ENCODE data around the gene RAP1GAP2.
"Not testable (repeated sequence)": the region's sequence is repeated elsewhere in the genome, so short reads cannot be mapped to it uniquely, and the experiment has no call there.

Gene RAP1GAP2

DNA sequence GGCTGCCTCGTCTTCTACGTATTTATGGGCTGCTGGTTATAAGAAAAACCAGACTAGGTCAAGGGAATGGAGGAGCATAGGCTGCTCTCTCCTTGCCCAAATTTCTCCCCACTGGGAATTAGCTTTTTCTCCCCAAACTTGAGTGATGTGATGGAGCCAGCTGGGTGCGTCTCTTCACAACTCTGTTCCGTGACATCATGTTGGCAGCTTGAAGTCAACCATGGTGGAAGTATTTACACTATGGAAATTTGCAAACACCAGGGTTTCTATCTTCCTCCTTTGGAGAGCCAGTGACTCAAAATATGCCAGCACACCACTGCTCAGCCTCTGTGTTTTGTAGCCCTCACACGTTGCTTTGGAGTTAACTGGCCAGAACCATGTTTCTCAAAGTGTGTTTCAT is 189.1 kb downstream of the RAP1GAP2 start:
- in situ Hi-C loops (cut with MboI; ENCODE audit: low sequenced_read_pairs, unreplicated experiment): no loop called here
- no peak for DNase-seq (ENCODE audit: low spot score)
- TF ChIP-seq CTCF (IDR thresholded peaks at IDR 0.05; ENCODE audit: borderline replicate concordance, control extremely low read depth, extremely low read depth, insufficient read depth, missing control alignments): no peak

DNA sequence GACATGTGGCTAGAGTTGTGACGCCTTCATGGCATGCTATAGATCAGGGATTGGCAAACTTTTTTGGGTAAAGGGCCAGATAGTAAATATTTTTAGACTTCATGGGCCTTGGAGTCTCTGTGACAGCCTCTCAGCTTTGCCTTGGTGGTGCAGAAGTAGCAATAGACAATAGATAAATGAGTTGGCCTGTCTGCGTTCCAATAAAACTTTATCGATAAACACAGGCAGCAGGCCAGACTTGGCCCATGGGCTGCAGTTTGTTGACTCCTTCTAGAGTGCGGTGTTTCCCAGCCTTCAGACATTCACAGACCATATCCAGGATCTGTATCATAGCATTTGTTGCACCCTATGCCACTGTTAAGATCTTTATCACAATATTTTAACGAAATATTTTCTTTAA is 190.7 kb downstream of the RAP1GAP2 start:
- in situ Hi-C loops (cut with MboI; ENCODE audit: low sequenced_read_pairs, unreplicated experiment): no loop called here
- TF ChIP-seq CTCF (IDR thresholded peaks at IDR 0.05; ENCODE audit: borderline replicate concordance, control extremely low read depth, extremely low read depth, insufficient read depth, missing control alignments): no peak
- no peak for DNase-seq (ENCODE audit: low spot score)

DNA sequence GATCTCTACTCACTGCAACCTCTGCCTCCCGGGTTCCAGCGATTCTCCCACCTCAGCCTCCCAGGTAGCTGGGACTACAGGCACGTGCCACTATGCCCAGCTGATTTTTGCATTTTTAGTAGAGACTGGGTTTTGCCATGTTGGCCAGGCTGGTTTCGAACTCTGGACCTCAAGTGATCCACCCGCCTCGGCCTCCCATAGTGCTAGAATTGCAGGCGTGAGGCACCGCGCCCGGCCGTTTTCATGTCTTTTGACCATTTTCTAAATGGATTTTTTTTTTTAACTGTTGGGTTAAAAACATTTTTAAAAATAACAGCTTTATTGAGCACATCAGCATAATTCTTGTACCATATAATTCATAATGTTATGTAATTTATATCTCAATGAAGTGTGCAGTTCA is 193.2 kb downstream of the RAP1GAP2 start:
- in situ Hi-C loops (cut with MboI; ENCODE audit: low sequenced_read_pairs, unreplicated experiment); DNase-seq (ENCODE audit: low spot score): not testable (repeated sequence)

GRCh38 chr17:2989855-2990254 is 193.6 kb downstream of the RAP1GAP2 start:
- in situ Hi-C loops (cut with MboI; ENCODE audit: low sequenced_read_pairs, unreplicated experiment): no loop called here
- DNase-seq (ENCODE audit: low spot score): no peak
- no peak for TF ChIP-seq CTCF (IDR thresholded peaks at IDR 0.05; ENCODE audit: borderline replicate concordance, control extremely low read depth, extremely low read depth, insufficient read depth, missing control alignments)

DNA sequence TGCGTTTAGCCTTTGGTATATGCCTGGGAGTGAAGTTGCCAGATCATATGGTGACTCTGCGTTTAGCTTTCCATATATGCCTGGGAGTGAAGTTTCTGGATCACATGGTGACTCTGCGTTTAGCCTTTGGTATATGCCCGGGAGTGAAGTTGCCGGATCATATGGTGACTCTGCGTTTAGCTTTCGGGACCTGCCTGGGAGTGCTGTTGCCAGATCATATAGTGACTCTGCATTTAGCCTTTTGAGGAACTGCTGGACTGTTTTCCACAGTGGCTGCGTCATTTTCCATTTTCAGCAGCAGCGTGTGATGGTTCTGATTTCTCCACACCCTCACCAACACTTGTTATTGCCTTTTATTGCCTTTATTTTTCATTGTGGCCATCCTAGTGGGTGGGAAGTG is 194.2 kb downstream of the RAP1GAP2 start:
- in situ Hi-C loops (cut with MboI; ENCODE audit: low sequenced_read_pairs, unreplicated experiment): no loop called here
- no peak for DNase-seq (ENCODE audit: low spot score)
- no peak for TF ChIP-seq CTCF (IDR thresholded peaks at IDR 0.05; ENCODE audit: borderline replicate concordance, control extremely low read depth, extremely low read depth, insufficient read depth, missing control alignments)

- DNase-seq (ENCODE audit: low spot score); in situ Hi-C loops (cut with MboI; ENCODE audit: low sequenced_read_pairs, unreplicated experiment): not testable (repeated sequence)
Observed at GRCh38 chr17:2991396-2992180, 195.3 kb downstream of the RAP1GAP2 start.

- no peak for DNase-seq (ENCODE audit: low spot score)
- in situ Hi-C loops (cut with MboI; ENCODE audit: low sequenced_read_pairs, unreplicated experiment): no loop called here
- no peak for TF ChIP-seq CTCF (IDR thresholded peaks at IDR 0.05; ENCODE audit: borderline replicate concordance, control extremely low read depth, extremely low read depth, insufficient read depth, missing control alignments)
Observed at GRCh38 chr17:2994441-2994840, 198.2 kb downstream of the RAP1GAP2 start.

DNA sequence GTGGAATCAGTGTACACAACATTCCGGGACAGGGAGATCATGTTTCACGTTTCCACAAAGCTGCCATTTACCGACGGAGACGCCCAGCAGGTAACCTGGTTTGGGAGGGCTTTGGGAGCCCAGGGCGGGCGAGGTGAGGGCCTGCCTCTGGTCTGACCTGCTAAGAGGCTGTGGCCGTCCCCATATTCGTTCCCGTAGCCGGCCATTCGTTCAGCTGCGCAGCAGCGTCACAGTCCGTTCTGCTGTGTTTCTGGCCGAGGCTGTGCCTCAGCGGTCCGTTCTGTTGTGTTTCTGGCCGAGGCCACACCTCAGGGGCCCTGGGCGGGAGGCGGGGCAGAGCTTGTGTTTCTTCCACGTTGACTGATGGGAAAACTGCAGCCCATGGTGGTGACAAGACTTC is 199.1 kb downstream of the RAP1GAP2 start:
- TF ChIP-seq CTCF (IDR thresholded peaks at IDR 0.05; ENCODE audit: borderline replicate concordance, control extremely low read depth, extremely low read depth, insufficient read depth, missing control alignments): no peak
- no peak for DNase-seq (ENCODE audit: low spot score)
- in situ Hi-C loops (cut with MboI; ENCODE audit: low sequenced_read_pairs, unreplicated experiment): no loop called here
